ENCODE results near the gene VARS2. TPM values are rescaled to one million over a fixed set of nuclear protein-coding genes. Genes with fewer than 3 reads are reported as not detected.

The VARS2 gene
- total RNA-seq, 1 experiment from 2014 or later: 60.3 TPM

DNA sequence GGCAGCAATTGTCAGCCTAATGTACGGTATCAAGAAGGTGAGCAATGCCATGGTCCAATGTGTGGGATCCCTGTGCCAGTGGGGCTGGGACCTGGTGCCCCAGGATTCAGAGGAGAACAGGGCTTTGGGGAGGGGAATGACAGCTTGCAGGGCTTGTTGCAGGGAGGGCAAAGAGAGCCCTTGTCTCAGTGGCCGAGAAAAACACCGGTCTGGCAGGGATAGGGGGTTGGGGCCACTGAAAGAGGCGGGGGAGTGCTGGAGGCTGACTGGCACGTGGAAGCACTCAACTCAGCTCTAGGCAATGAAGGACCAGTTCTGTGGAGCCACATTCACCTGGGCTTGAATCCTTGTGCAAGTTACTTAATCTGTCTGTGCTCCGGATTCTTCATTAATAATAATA is 23.2 kb downstream of the VARS2 start:
- ChIA-PET POLR2A (ENCODE audit: unreplicated experiment) (no interaction called here), CTCF (no interaction called here)
- no peaks in the 10 kb centered on the region for H3K9me3 ChIP-seq (ENCODE audit: insufficient read depth, low read depth)
- peaks cover 15% of the 10 kb centered on the region; the same call in 1 of the 2 replicates for H3K4me1 ChIP-seq (replicated peaks; ENCODE audit: insufficient read depth)
- no peaks in the 10 kb centered on the region for H3F3A ChIP-seq (ENCODE audit: insufficient read depth, low read depth)
- no peak overlapping the region for H3K4me2 ChIP-seq
- no peaks in the 10 kb centered on the region for H3K9me2 ChIP-seq (ENCODE audit: insufficient read depth)
- intact Hi-C loops (cut with micrococcal nuclease; ENCODE audit: unreplicated experiment): no loop called here
- TF ChIP-seq, protein P1, sequence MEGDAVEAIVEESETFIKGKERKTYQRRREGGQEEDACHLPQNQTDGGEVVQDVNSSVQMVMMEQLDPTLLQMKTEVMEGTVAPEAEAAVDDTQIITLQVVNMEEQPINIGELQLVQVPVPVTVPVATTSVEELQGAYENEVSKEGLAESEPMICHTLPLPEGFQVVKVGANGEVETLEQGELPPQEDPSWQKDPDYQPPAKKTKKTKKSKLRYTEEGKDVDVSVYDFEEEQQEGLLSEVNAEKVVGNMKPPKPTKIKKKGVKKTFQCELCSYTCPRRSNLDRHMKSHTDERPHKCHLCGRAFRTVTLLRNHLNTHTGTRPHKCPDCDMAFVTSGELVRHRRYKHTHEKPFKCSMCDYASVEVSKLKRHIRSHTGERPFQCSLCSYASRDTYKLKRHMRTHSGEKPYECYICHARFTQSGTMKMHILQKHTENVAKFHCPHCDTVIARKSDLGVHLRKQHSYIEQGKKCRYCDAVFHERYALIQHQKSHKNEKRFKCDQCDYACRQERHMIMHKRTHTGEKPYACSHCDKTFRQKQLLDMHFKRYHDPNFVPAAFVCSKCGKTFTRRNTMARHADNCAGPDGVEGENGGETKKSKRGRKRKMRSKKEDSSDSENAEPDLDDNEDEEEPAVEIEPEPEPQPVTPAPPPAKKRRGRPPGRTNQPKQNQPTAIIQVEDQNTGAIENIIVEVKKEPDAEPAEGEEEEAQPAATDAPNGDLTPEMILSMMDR (conservative IDR thresholded peaks at IDR 0.05): no peak
- no peak for TF ChIP-seq EZH2 (IDR thresholded peaks at IDR 0.05; ENCODE audit: low read depth)
- BruUV-seq (replicated peaks): no TSS peak
- no peak overlapping the region for H3K27ac ChIP-seq
- H3K79me2 ChIP-seq (ENCODE audit: low read depth): no peaks in the 10 kb centered on the region
- no peaks in the 10 kb centered on the region for H3K27me3 ChIP-seq (ENCODE audit: insufficient read depth, low read depth)
- H3K4me3 ChIP-seq: no peak overlapping the region
- H3K36me3 ChIP-seq (ENCODE audit: low read depth): no peaks in the 10 kb centered on the region
- no peaks in the 10 kb centered on the region for H4K20me1 ChIP-seq (ENCODE audit: insufficient read depth)
- DNase-seq: no peak
- H2AFZ ChIP-seq: no peak overlapping the region

DNA sequence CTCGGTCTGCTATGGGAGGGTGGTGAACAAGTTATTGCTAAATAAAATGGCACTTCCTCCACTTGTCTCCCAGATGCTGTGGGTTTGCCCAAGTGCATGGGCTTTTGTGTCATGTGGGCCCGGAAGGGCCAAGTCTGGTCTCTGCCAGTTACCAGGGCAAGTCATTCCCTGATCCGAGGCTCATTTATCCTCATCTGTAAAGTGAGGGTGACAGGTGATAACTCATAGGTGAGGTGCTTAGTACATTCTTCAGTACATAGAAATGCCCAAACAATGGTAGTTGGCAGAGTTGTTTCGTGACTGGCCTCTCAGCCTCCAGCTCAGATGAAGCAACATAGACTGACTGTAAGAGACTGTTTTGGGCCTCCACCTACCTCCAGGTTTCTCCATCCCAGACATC is 24.7 kb downstream of the VARS2 start:
- intact Hi-C loops (cut with micrococcal nuclease; ENCODE audit: unreplicated experiment): no loop called here
- no TSS peak for BruUV-seq (replicated peaks)

DNA sequence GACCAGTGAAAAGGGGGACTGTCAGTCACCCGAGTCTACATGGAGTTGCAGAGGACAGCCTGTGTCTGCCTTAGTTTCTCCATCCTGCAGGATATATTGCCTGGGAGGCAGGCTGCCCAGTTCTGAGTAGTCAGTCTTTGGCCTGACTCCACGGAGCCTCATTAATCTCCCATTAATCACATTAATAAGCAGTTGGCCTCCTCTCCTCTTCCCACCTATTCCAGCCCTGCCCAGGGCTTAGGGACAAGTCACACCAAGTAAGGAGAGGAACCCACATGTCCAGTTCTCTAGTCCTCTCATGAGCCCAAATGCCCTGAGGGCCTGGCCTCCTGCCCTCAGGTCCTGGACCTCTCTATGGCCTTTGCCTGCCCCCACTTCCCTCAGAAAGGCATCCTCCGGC is 25.4 kb downstream of the VARS2 start:
- Histone ChIP-seq H3K4me3 (no peak overlapping the region), H3K4me2 (no peak overlapping the region), H3K9me3 (ENCODE audit: insufficient read depth, low read depth) (no peaks in the 10 kb centered on the region), H3K4me1 (replicated peaks; ENCODE audit: insufficient read depth) (peaks cover 17% of the 10 kb centered on the region; the same call in 1 of the 2 replicates), H3F3A (ENCODE audit: insufficient read depth, low read depth) (peaks cover 5% of the 10 kb centered on the region; the same call in 1 of the 2 replicates), H3K9me2 (ENCODE audit: insufficient read depth) (no peaks in the 10 kb centered on the region), H3K27ac (no peak overlapping the region), H2AFZ (no peak overlapping the region), H3K79me2 (ENCODE audit: low read depth) (no peaks in the 10 kb centered on the region), H4K20me1 (ENCODE audit: insufficient read depth) (no peaks in the 10 kb centered on the region), H3K27me3 (ENCODE audit: insufficient read depth, low read depth) (no peaks in the 10 kb centered on the region), H3K36me3 (ENCODE audit: low read depth) (no peaks in the 10 kb centered on the region)
- TF ChIP-seq, protein P1 (conservative IDR thresholded peaks at IDR 0.05): no peak
- no peak for TF ChIP-seq EZH2 (IDR thresholded peaks at IDR 0.05; ENCODE audit: low read depth)
- intact Hi-C loops (cut with micrococcal nuclease; ENCODE audit: unreplicated experiment): no loop called here
- ChIA-PET CTCF (interaction anchor here (0.5 to 0.8 kb wide), 2 partner anchors 104 to 109 kb away, joined by 3 to 24 read pairs; no protein-coding TSS in a partner anchor), POLR2A (ENCODE audit: unreplicated experiment) (no interaction called here)
- no peak for DNase-seq
- no TSS peak for BruUV-seq (replicated peaks)

More for the DNA sequence above, 24.7 kb downstream of the VARS2 start:
- no peak overlapping the region for H3K27ac ChIP-seq
- DNase-seq: peak in 1 of 2 experiments; percentile 40
- H3K9me3 ChIP-seq (ENCODE audit: insufficient read depth, low read depth): no peaks in the 10 kb centered on the region
- H3K4me1 ChIP-seq (replicated peaks; ENCODE audit: insufficient read depth): peaks cover 17% of the 10 kb centered on the region; the same call in 1 of the 2 replicates
- H3K36me3 ChIP-seq (ENCODE audit: low read depth): no peaks in the 10 kb centered on the region
- CTCF ChIA-PET: interaction anchor here (0.8 to 0.9 kb wide), 2 partner anchors 105 to 132 kb away, joined by 3 read pairs; no protein-coding TSS in a partner anchor
- POLR2A ChIA-PET (ENCODE audit: unreplicated experiment): no interaction called here
- H4K20me1 ChIP-seq (ENCODE audit: insufficient read depth): no peaks in the 10 kb centered on the region
- TF ChIP-seq EZH2 (IDR thresholded peaks at IDR 0.05; ENCODE audit: low read depth): no peak
- TF ChIP-seq, protein P1 (conservative IDR thresholded peaks at IDR 0.05): no peak
- H2AFZ ChIP-seq: no peak overlapping the region
- no peaks in the 10 kb centered on the region for H3K27me3 ChIP-seq (ENCODE audit: insufficient read depth, low read depth)
- H3F3A ChIP-seq (ENCODE audit: insufficient read depth, low read depth): peaks cover 5% of the 10 kb centered on the region; the same call in 1 of the 2 replicates
- no peak overlapping the region for H3K4me2 ChIP-seq
- no peaks in the 10 kb centered on the region for H3K79me2 ChIP-seq (ENCODE audit: low read depth)
- no peaks in the 10 kb centered on the region for H3K9me2 ChIP-seq (ENCODE audit: insufficient read depth)
- no peak overlapping the region for H3K4me3 ChIP-seq

Data from PC-9 (cell line).